Panc1 (cell line): ENCODE measurements around the gene KIF7.

Source experiments
- CTCF ChIP-seq: fragments of 450-650 bp; IDR thresholded peaks from 2 replicates; pipeline ENCODE4 v1.5.1; 2017; ENCODE audit warnings: mild to moderate bottlenecking
- POLR2AphosphoS5 ChIP-seq: IDR thresholded peaks from 2 replicates; pipeline ENCODE4 v1.6.1; 2012; ENCODE audit warnings: mild to moderate bottlenecking, low read depth, low read length, moderate library complexity
- REST ChIP-seq, 2 experiments: IDR thresholded peaks; 2 replicates each; pipeline ENCODE4 v1.6.1; 2011 to 2012; ENCODE audit warnings: low read depth in 2 of 2, control low read depth in 1 of 2, low read length in 1 of 2, mild to moderate bottlenecking in 1 of 2, moderate library complexity in 1 of 2; ENCODE audit not compliant: insufficient read depth in 1 of 2
- SIN3A ChIP-seq: IDR thresholded peaks from 2 replicates; pipeline ENCODE4 v1.6.1; 2012; ENCODE audit warnings: low read depth, mild to moderate bottlenecking, low read length, moderate library complexity, borderline replicate concordance; ENCODE audit not compliant: insufficient read depth
- TCF7L2 ChIP-seq: IDR thresholded peaks from 2 replicates; pipeline ENCODE4 v1.6.1; 2011; ENCODE audit warnings: mild to moderate bottlenecking, low read depth, low read length, inconsistent platforms

DNA sequence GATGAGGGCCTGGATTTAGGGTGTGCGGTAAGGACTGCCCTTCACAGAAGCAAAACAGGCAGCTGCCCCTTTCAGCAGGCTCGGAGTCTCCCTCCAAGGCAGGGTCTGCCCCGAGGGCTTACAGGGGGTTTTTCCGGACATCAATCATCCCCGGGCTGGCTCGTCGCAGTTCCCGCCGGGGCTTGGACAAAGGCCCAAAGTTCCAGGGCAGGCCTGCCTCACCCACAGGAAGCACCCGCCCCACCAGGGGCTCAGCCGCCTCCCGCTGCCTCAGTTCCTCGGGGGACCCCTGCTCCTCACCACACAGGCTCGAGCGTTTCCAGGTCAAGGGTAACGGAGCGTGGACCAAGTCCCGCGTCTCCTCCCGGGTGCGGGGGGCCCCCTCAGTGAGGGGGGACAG is 27.0 kb downstream of the KIF7 start:
- no peak for TF ChIP-seq POLR2AphosphoS5
- TF ChIP-seq CTCF = no peak
- TF ChIP-seq SIN3A = no peak
- no peak for TF ChIP-seq REST (IDR thresholded peaks at IDR 0.05; ENCODE audit: insufficient read depth in 1 of 2, low read depth in 2 of 2, low read length in 1 of 2)
- no peak for TF ChIP-seq TCF7L2
